Mononuclear cell (primary cell): ENCODE results near the gene THAP4. TPM values are rescaled to one million over a fixed set of nuclear protein-coding genes. Genes with fewer than 3 reads are reported as not detected.

Source experiments
- H3K27me3 ChIP-seq: 2 replicates; pipeline ENCODE4 v1.6.0; 2011; ENCODE audit warnings: low read length, control low read depth; ENCODE audit not compliant: insufficient read depth
- H3K4me1 ChIP-seq: 2 replicates; pipeline ENCODE4 v1.5.1; 2011; ENCODE audit warnings: mild to moderate bottlenecking, low read length, control low read depth; ENCODE audit not compliant: insufficient read depth
- H3K4me3 ChIP-seq: 2 replicates; pipeline ENCODE4 v1.5.1; 2011; ENCODE audit warnings: mild to moderate bottlenecking, low read length, moderate library complexity
- H3K9me3 ChIP-seq: 2 replicates; pipeline ENCODE4 v1.5.1; 2011; ENCODE audit warnings: low read depth, mild to moderate bottlenecking, control low read depth, low read length
- total RNA-seq: library from RNA; depleted of rRNA; stranded (reverse); fragments of >200 nt; gene quantifications from one replicate; pipeline ENCODE4 v1.2.3, GENCODE V29; 2012

Gene THAP4
- total RNA-seq, 1 donor, result 27.0 TPM

GRCh38 chr2:241539616-241540374 is 97.2 kb downstream of the THAP4 start:
- peaks cover 5% of the 10 kb centered on the region for H3K4me1 ChIP-seq
- no peak overlapping the region for H3K4me3 ChIP-seq
- H3K27me3 ChIP-seq, result peaks cover 18% of the 10 kb centered on the region
- no peaks in the 10 kb centered on the region for H3K9me3 ChIP-seq

DNA sequence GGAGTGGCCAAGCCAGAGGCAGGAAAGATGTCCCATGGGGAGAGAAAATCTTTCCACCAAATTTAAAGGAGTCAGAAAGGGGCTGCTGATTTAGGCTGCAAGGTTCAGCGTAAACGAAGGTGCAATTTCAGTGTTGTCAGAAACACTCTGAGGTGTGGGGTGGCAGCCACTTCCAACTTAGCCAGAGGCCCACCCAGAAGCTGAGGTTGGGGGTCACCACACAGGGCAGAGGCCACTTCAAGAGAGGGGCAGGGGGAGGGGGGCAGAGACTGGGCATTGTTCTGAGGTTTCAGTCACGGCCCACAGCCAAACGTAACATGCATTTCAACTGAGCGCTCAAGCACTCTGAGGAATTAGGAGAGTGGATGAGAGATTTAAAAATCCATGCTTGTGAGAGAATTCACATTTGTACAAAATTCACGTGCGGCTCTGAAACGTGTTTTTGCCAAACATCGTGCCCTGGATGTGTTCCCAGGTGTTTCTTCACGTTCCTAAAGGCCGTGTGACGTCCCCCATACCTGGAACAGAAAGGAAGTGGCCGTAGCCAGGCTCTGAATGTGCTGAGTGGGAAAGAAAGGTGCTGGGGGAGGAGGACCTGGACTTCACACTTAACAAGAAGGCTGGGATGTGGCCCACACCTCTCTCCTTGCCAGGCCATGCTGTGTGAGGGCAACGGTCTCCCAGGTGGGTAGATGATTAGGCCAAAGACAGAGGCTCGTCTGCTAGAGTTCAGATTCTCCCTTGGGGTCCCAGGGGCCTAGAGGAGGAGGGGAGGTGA is 97.9 kb downstream of the THAP4 start:
- H3K27me3 ChIP-seq, result peaks cover 18% of the 10 kb centered on the region
- no peaks in the 10 kb centered on the region for H3K9me3 ChIP-seq
- no peak overlapping the region for H3K4me3 ChIP-seq
- peaks cover 5% of the 10 kb centered on the region for H3K4me1 ChIP-seq

GRCh38 chr2:241535871-241536655 is 100.9 kb downstream of the THAP4 start:
- H3K9me3 ChIP-seq, result no peaks in the 10 kb centered on the region
- peaks cover 4% of the 10 kb centered on the region for H3K27me3 ChIP-seq

DNA sequence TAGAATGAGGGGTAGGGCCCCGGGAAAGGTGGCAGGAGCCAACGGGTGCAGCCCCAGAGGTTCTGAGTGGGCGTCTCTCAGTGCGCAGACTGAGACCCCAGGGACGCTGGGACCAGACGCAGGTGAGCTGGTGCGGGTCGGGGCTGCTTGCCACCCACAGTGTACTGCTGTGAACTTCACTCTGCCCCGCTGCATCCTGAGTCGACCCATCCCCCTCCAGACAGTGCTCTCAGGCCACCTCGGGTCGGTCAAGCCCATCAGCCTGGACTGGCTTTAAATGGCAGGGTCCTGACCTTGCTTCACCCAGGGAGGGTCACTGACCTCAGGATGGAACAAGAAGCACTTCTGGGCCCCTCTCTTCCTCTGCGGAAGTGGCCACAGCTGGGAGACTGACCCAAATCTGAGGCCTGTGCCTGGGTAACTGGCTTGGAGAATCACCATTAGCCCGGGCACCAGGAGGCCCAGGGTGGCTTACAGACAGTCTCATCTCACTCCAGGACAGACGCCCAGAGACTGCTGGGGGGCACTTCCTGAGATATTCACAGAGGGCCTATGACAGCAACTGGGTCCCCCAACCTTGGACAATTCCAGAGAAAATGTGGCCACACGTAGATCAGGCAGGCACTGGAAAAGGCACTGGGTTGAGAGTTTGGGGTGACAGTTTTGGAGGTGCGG is 102.1 kb downstream of the THAP4 start:
- no peaks in the 10 kb centered on the region for H3K4me1 ChIP-seq
- no peaks in the 10 kb centered on the region for H3K27me3 ChIP-seq
- no peak overlapping the region for H3K4me3 ChIP-seq
- H3K9me3 ChIP-seq, result no peaks in the 10 kb centered on the region

More at GRCh38 chr2:241535871-241536655, 100.9 kb downstream of the THAP4 start:
- peaks cover 5% of the 10 kb centered on the region for H3K4me1 ChIP-seq
- no peak overlapping the region for H3K4me3 ChIP-seq

Other genes starting within 250 kb of the THAP4 start
- gene STK25, start 128.6 kb downstream of the THAP4 start, total RNA-seq, result 59.9 TPM
- gene BOK, start 78.4 kb downstream of the THAP4 start, total RNA-seq, result 0.52 TPM
- 46.9 TPM for gene ATG4B, start 535 bp upstream of the THAP4 start, total RNA-seq
- gene DTYMK, start 49.7 kb upstream of the THAP4 start, total RNA-seq, result 2.9 TPM
- 38.5 TPM for gene ING5, start 64.9 kb upstream of the THAP4 start, total RNA-seq
- gene D2HGDH, start 97.5 kb upstream of the THAP4 start, total RNA-seq, result 7.7 TPM
- 2.5 TPM for gene GAL3ST2, start 139.7 kb upstream of the THAP4 start, total RNA-seq
- gene NEU4, start 172.0 kb upstream of the THAP4 start, total RNA-seq, result 8.5 TPM
- 2.0 TPM for gene PDCD1, start 221.7 kb upstream of the THAP4 start, total RNA-seq
- 0.21 TPM for gene RTP5, start 232.6 kb upstream of the THAP4 start, total RNA-seq